Fibroblast of skin of left biceps (primary cell): ENCODE data around the gene LRRC75A.
"Not testable (repeated sequence)": the region's sequence is repeated elsewhere in the genome, so short reads cannot be mapped to it uniquely, and the experiment has no call there.

Source experiments
- DNase-seq, 2 experiments: peaks; one replicate each; pipeline ENCODE4 v3.0.0-alpha.2; 2013; ENCODE audit warnings: low read depth in 2 of 2

LRRC75A gene

GRCh38 chr17:16450028-16450427 lies 42.0 kb downstream of the LRRC75A start:
- no peak for DNase-seq

DNA sequence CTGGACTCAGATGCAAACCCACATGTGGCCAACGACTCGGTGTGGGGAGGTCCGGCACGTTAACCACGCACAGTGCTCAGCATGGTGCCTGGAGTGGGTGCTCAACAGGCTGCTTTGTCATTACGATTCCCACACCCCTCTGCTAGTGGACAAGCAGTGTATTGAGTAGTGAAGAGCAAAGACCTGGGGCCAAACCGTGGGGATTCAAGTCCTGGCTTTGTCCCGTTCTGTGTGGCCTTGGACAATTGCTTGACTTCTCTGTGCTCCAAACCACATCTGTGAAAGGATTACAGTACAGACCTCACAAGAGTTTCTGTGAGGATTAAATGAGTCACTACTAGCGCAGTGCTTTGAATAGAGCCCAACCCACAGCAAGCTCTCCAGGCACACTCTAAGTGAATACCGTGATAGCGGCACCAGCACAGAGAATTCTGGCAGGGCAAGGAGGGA lies 42.8 kb downstream of the LRRC75A start:
- DNase-seq = no peak

GRCh38 chr17:16448490-16448889 lies 43.5 kb downstream of the LRRC75A start:
- DNase-seq = no peak

DNA sequence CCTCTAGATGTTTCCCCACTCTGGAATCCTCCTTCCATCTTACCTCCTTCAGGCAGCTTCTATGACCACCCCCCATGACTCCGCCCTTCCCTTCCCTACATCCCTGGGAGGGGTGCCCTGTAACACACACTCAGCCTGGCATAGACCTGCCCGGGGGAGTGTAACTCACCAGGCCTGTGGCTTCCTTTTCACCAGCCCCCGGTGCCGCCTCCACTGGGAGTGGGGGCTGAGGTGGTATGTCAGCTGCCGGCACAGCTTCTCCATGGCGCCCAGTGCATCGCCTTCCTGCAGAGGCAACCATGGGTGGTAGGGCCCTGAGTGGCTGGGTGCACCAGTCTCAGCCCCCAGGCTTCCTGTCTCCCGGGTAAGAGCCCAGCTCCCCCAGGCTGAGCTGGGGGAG lies 44.3 kb downstream of the LRRC75A start:
- no peak for DNase-seq

GRCh38 chr17:16446338-16446983 lies 45.5 kb downstream of the LRRC75A start:
- DNase-seq = no peak

DNA sequence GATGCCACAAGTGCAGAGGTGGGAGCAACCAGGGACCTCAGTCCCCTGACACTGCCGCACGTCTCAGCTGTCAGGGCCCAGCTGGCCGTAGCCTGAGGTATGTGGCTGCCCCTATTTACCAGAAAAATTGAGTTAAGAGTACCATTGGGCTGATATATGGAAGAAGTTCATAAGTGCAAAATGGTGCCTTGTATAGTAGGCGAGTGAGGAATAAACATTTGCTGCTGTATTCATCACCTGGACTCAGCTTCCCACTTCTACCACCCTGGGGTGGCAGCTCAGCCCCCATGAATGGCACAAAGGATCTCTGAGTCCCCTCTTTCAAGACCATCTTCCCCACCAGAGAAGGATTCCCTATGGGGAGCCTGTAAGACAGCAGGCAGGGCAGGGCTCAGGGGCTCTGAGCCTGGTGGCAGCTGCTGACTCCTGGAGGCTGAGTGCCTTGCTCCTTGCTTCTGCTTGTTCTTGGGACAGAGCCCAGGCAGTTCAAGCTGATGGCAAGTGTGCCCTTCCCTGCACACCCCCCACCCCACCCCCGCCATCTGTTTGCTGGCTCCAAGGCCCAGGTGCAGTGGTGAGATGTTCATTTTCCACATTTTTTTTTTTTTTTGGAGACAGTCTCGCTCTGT lies 47.6 kb downstream of the LRRC75A start:
- no peak for DNase-seq

DNA sequence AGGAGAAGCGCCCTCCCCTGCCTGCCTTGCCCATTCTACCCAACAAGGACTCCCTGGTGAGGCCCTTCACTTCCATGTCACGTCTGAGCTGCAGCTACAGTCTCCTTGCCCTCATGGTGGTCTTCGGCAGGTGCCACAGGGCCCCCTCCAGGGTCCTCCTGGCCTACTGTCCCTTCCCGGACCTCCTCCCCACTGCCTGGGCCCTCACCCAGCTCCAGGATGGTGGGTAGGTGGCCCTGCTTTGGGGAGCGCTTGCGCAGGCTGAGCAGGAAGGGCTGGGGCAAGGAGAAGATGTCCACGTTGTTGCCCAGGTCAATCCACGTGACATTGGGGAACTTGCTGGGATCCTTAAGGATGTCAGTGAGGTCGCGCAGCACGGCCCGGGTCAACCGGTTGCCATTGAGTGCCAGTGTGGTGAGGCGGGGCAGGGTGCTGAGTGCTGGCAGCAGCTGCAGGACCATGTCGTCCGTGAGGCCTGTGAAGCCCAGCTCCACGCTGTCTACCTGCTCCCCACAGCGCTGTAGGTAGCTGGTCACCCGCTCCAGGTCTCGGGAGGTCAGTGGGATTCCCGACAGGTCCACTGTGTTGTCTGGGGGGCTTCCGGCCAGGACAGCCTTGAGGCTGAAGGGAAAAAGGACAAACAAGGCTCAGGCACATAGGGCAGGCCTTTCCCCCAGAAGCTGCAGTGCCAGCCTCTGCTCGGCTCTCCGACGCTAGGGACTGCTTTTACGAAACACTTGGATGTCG lies 48.3 kb downstream of the LRRC75A start:
- DNase-seq = no peak

DNA sequence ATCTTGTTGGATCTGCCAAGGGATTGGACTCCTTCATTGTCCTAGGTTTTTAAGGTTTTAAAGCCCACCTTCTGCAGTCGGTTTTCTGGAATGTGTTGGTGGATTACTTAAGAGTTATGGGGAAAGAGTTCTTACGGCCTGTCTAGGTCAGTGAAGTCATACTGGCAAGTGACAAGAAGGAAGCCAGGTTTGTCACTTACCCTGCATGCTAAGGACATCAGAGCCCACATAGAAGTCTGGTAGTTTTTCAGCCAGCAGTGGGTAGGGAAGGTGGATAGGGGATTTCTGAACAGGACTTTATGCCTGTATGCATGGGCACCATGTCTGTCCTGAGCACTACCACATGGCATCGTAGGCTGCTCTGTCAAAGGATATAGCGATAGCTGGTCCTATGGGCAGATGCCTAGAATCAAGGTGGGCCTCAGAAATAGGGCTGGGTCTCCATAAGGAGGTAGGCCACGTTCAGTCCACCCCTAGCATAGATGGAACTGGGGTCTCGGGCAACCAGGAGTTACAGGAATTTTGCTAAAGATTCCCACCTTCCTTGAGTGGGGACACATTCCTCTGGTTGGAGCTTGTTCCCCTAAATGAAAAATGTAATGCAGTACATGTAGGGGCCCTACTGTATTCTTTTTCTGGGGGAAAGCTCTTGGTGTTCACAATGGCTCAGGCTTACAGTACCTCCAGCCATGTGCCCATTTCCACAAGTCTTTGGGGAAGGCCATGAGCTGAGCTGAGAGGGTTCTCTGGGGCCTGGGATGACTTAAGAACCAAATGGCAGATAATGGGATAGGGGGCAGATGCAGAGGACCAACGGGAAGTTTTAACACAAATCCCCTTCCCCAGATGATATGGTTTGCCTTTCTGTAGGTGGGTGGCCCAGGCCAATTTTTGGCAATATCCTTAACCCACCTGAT lies 49.1 kb downstream of the LRRC75A start:
- no peak for DNase-seq

DNA sequence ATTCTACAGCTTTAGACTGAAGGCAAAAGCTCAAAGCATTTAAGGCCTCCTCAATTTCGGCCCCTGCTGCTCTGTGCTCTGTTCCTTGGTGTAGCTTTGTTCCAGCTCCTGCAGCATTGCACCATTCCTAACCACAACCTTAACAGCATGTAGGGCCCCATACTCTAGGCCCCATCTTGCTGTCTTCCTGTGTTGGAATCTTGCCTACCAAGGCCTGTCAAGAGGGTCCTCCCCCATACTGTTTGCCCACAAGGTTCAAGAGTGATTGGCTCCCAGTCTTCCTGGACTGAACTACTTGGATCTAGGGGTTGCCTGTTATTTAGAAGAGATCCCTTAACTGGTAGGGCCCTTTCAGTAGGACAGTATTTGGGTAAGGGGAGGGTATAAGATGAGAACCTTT lies 49.9 kb downstream of the LRRC75A start:
- no peak for DNase-seq

- DNase-seq = no peak
Observed at GRCh38 chr17:16440901-16441629, 50.9 kb downstream of the LRRC75A start.

GRCh38 chr17:16440354-16440753 lies 51.6 kb downstream of the LRRC75A start:
- not testable (repeated sequence) for DNase-seq

DNA sequence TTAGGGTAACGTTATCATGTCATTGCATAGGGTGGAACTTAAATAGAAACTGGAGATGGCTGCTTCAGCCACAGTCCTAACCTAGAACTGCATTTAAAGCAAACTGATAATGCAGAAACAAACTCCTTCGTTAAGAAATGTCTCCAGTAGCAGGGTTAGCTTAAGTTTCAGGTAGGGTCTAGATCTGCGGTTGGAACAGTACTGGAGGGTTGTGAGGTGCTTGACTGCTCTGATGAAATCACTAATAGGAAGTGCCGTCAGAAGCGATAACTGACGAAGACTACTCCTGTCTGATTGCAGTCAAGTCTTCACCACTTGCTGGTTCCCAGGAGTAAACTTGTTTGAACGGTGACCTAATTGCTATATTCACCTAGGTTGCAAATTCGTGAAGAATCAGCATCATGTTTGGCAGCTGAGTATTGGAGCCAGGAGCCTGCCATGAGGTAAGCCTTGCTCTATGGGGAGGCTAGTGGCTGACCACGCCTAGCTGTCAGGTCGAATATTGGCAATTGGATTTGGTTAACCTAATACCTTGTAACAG lies 52.1 kb downstream of the LRRC75A start:
- DNase-seq = no peak

DNA sequence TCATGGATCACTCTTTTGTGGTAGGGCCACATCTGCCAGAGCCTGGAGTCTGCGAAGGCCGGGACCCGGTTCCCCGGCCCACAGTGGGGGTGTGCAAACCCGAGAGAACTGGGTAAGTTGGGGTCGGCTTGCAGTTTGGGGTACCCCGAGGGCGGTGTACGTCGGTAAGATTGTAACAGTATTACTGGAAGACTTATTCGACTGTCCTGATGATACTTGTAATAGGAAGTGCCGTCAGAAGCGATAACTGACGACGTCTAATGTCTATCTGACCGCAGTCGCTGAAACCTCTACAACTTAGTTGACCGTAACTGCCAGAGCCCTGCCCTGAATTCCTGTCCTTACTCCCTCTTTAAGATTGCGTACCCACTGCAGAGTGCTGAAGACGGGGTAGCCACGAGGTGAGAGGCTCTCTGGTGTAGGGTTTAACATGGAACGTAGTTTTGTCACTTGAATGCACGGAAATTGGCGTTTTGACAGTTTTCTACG lies 52.6 kb downstream of the LRRC75A start:
- no peak for DNase-seq

DNA sequence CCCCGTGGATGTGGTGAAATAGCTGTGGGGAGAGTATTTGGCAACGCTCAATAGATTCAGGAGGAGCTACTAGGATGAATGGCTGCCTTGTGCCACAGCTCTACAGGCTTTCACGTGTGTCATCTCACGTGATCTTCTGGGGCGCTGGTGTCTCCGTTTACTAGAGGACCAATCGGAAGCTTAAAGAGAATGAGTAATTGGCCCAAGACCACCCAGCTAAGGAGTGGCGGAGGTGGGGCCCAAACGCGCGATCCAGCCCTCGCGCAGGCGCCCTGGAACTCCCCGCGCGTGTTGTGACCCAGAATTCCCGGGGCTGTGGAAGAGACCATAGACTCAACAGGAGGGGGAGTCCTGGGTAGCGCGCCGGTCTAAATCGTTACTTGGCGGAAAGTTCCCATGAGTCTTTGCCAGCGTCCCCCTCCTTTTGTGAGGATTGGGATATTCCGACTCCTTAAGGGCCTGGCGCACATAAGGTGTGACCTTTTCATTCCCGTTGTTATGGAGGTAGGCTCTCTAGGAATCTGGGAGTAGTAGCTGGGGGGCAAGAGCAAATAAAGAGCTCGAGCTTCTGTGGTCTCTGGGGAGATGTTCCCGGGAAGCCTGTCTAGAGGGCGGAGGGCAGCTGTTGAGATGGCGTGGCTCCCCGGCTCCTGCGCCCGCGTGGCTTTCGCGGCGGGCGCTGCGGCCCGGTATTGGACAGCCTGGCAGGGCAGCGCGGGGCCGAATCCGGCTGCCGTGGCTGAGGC lies 53.3 kb downstream of the LRRC75A start:
- peak; percentile 99 for DNase-seq

DNA sequence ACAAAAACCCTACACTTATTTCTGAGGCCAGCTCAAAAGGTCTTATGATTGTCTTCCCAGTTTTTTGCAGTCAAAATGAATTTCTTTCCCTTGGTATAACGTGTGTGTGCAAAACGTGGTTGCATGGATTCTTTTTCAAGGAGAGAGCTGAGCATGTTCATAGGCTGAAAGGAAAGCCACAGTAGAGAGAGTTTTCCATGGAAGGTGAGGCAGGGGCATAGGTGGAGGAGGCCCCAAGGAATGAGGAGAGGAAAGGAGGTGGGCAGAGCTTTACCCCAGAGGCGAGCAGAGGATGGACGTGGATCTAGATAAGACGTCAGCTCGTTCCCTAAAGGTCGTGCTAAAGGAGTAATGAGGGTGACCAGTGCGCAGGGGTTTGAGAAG lies 53.8 kb downstream of the LRRC75A start:
- no peak for DNase-seq

DNA sequence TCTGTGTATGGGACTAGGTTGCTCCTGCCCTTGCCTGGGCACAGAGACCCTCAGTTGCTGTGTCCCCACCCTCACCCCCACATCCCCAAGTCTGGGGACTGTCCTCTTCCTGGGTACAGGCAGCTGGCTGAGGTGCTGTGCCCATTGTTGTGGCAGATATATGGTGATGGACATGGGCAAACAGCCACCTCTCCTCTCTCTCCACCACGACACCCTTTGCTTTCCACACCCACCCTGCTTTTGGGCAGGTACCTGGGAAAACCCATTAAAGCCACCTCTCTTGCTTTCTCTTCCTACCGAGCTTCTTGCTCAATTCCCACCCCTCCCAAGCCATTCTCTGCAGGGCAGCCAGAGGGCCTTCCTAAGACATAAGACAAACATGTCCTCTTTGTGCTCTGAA lies 54.9 kb downstream of the LRRC75A start:
- no peak for DNase-seq

- no peak for DNase-seq
Observed at GRCh38 chr17:16435925-16436886, 55.8 kb downstream of the LRRC75A start.

DNA sequence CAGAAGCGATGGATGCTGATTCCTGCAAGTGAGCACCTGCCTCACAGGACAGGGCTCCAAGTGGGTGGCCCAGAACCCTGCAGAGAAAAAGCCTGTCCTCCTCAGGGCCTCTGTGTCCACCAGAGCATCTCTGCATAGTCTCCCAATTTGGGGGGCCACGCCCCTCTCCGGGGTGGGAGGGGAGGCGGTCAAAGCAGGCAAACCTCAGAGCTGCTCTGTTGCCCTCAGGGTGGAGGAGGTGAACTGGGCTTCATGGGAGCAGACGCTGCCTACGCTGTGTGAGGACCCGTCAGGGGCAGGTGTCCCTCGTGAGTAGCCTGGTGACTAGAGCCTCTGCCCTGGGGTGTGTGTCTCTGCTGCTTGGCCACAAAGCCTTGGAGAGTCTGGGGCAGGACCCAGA lies 57.3 kb downstream of the LRRC75A start:
- no peak for DNase-seq

GRCh38 chr17:16433514-16433913 lies 58.5 kb downstream of the LRRC75A start:
- DNase-seq = no peak
